ENCODE measurements around the gene ANGEL2.

DNA sequence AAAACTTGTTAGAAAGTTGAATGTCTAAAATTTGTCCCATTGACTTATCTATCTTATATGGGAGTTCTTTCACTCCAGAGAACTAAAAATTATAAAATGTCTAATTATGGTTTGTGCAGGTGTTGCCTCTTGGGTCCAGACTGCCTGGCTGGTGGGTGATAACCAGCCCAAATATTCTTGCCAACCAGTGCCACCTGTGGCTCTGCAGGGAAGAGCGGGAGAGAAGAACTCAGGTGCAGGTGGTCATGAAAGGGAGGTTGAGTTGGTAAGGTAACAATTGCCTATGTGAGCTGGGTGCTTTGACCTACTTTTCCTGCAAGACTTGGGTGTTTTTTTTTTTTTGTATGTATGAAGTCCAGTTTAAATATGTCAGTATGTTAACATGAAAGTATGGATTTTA is 45.6 kb upstream of the ANGEL2 start:
- TF ChIP-seq CSDC2 (CRISPR knock-in tag; IDR thresholded peaks at IDR 0.05), result no peak
- no peak for TF ChIP-seq ESRRG (CRISPR knock-in tag; IDR thresholded peaks at IDR 0.05)
- no peak for TF ChIP-seq ZC3H10 (CRISPR knock-in tag; IDR thresholded peaks at IDR 0.05)
- TF ChIP-seq ZFP30 (CRISPR knock-in tag; IDR thresholded peaks at IDR 0.05), result no peak
- TF ChIP-seq, protein P1, sequence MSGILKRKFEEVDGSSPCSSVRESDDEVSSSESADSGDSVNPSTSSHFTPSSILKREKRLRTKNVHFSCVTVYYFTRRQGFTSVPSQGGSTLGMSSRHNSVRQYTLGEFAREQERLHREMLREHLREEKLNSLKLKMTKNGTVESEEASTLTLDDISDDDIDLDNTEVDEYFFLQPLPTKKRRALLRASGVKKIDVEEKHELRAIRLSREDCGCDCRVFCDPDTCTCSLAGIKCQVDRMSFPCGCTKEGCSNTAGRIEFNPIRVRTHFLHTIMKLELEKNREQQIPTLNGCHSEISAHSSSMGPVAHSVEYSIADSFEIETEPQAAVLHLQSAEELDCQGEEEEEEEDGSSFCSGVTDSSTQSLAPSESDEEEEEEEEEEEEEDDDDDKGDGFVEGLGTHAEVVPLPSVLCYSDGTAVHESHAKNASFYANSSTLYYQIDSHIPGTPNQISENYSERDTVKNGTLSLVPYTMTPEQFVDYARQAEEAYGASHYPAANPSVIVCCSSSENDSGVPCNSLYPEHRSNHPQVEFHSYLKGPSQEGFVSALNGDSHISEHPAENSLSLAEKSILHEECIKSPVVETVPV (CRISPR knock-in tag; IDR thresholded peaks at IDR 0.05), result no peak
- no peak for TF ChIP-seq ZNF565 (CRISPR knock-in tag; conservative IDR thresholded peaks at IDR 0.05; ENCODE audit: low read depth)
- no peak for TF ChIP-seq GLIS3 (CRISPR knock-in tag; IDR thresholded peaks at IDR 0.05)
- TF ChIP-seq, protein P2, sequence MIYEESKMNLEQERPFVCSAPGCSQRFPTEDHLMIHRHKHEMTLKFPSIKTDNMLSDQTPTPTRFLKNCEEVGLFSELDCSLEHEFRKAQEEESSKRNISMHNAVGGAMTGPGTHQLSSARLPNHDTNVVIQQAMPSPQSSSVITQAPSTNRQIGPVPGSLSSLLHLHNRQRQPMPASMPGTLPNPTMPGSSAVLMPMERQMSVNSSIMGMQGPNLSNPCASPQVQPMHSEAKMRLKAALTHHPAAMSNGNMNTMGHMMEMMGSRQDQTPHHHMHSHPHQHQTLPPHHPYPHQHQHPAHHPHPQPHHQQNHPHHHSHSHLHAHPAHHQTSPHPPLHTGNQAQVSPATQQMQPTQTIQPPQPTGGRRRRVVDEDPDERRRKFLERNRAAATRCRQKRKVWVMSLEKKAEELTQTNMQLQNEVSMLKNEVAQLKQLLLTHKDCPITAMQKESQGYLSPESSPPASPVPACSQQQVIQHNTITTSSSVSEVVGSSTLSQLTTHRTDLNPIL (CRISPR knock-in tag; IDR thresholded peaks at IDR 0.05; ENCODE audit: low read depth), result no peak
- TF ChIP-seq ZFP3 (CRISPR knock-in tag; IDR thresholded peaks at IDR 0.05), result no peak
- no peak for TF ChIP-seq ARNTL (CRISPR knock-in tag; IDR thresholded peaks at IDR 0.05; ENCODE audit: borderline replicate concordance, low read depth)
- no peak for TF ChIP-seq ZNF8 (CRISPR knock-in tag; IDR thresholded peaks at IDR 0.05)
